ENCODE data around the gene CLEC2B.

The CLEC2B gene

GRCh38 chr12:9906873-9907272, 37.7 kb upstream of the CLEC2B start:
- no peak for DNase-seq (ENCODE audit: low spot score)
- TF ChIP-seq CTCF (IDR thresholded peaks at IDR 0.05; ENCODE audit: borderline replicate concordance, control extremely low read depth, extremely low read depth, insufficient read depth, missing control alignments) = no peak
- in situ Hi-C loops (cut with MboI; ENCODE audit: low sequenced_read_pairs, unreplicated experiment) = no loop called here

- in situ Hi-C loops (cut with MboI; ENCODE audit: low sequenced_read_pairs, unreplicated experiment) = no loop called here
These were observed 33.5 kb upstream of the CLEC2B start for GRCh38 chr12:9902539-9903228.

GRCh38 chr12:9900930-9901329, 31.8 kb upstream of the CLEC2B start:
- in situ Hi-C loops (cut with MboI; ENCODE audit: low sequenced_read_pairs, unreplicated experiment) = no loop called here
- TF ChIP-seq CTCF (IDR thresholded peaks at IDR 0.05; ENCODE audit: borderline replicate concordance, control extremely low read depth, extremely low read depth, insufficient read depth, missing control alignments) = no peak
- DNase-seq (ENCODE audit: low spot score) = no peak

More at GRCh38 chr12:9902539-9903228, 33.5 kb upstream of the CLEC2B start:
- no peak for TF ChIP-seq CTCF (IDR thresholded peaks at IDR 0.05; ENCODE audit: borderline replicate concordance, control extremely low read depth, extremely low read depth, insufficient read depth, missing control alignments)
- DNase-seq (ENCODE audit: low spot score) = no peak

- TF ChIP-seq CTCF (IDR thresholded peaks at IDR 0.05; ENCODE audit: borderline replicate concordance, control extremely low read depth, extremely low read depth, insufficient read depth, missing control alignments) = no peak
- DNase-seq (ENCODE audit: low spot score) = no peak
- in situ Hi-C loops (cut with MboI; ENCODE audit: low sequenced_read_pairs, unreplicated experiment) = no loop called here
These were observed 30.1 kb upstream of the CLEC2B start for GRCh38 chr12:9899209-9899608.

- no peak for TF ChIP-seq CTCF (IDR thresholded peaks at IDR 0.05; ENCODE audit: borderline replicate concordance, control extremely low read depth, extremely low read depth, insufficient read depth, missing control alignments)
- in situ Hi-C loops (cut with MboI; ENCODE audit: low sequenced_read_pairs, unreplicated experiment) = no loop called here
- no peak for DNase-seq (ENCODE audit: low spot score)
These were observed 28.4 kb upstream of the CLEC2B start for GRCh38 chr12:9897535-9897934.

- TF ChIP-seq CTCF (IDR thresholded peaks at IDR 0.05; ENCODE audit: borderline replicate concordance, control extremely low read depth, extremely low read depth, insufficient read depth, missing control alignments) = no peak
These were observed 26.2 kb upstream of the CLEC2B start for GRCh38 chr12:9895215-9895971.

More at GRCh38 chr12:9895215-9895971, 26.2 kb upstream of the CLEC2B start:
- in situ Hi-C loops (cut with MboI; ENCODE audit: low sequenced_read_pairs, unreplicated experiment) = no loop called here
- DNase-seq (ENCODE audit: low spot score) = no peak

Data from GM13976 (cell line).